Panc1 (cell line): ENCODE results near the gene MLKL. TPM values are rescaled to one million over a fixed set of nuclear protein-coding genes. Genes with fewer than 3 reads are reported as not detected.
"Not testable (repeated sequence)": the region's sequence is repeated elsewhere in the genome, so short reads cannot be mapped to it uniquely, and the experiment has no call there.

ENCODE experiments used
- ATAC-seq: fragments of 200-7000 bp; cut with Tn5 transposase; 2 replicates; pipeline ENCODE4 v1.9.1; 2020; ENCODE audit warnings: mild to moderate bottlenecking, moderate library complexity
- BruUV-seq: library from RNA; stranded (reverse); fragments of 400-500 nt; replicated peaks from 2 replicates; lab custom pipeline; 2021; lab: Mats Ljungman, UMichigan
- CTCF ChIA-PET: fragments of 300-600 bp; sonication (Branson Sonifier 250); formaldehyde crosslinking; loops from one replicate; lab custom pipeline; 2022; ENCODE audit warnings: antibody characterized with exemption; lab: Charles Lee
- POLR2A ChIA-PET: fragments of 300-600 bp; sonication (Branson Sonifier 250); formaldehyde crosslinking; loops from one replicate; lab custom pipeline; 2022; ENCODE audit warnings: antibody characterized with exemption; lab: Charles Lee
- DNase-seq: peaks from one replicate; pipeline ENCODE4 v3.0.0-alpha.2; 2010; ENCODE audit warnings: low read depth, low spot score
- H3K27ac ChIP-seq: 2 replicates; pipeline ENCODE4 v1.5.1; 2011; ENCODE audit warnings: mild to moderate bottlenecking, low read length, inconsistent platforms
- H3K27me3 ChIP-seq: fragments of 200-500 bp; sonication (Bioruptor generic); 2 replicates; pipeline ENCODE4 v1.6.0; 2014; ENCODE audit warnings: low read length, inconsistent platforms; ENCODE audit not compliant: control insufficient read depth, insufficient read depth
- H3K36me3 ChIP-seq: fragments of 200-500 bp; sonication (Bioruptor generic); 2 replicates; pipeline ENCODE4 v1.5.1; 2014; ENCODE audit warnings: inconsistent platforms, mild to moderate bottlenecking, low read length, moderate library complexity; ENCODE audit not compliant: control insufficient read depth, insufficient read depth
- H3K4me1 ChIP-seq: 2 replicates; pipeline ENCODE4 v1.5.1; 2011; ENCODE audit warnings: inconsistent platforms, mild to moderate bottlenecking, low read length, moderate library complexity; ENCODE audit not compliant: control insufficient read depth, insufficient read depth
- H3K4me3 ChIP-seq, 2 experiments: 2 replicates each; pipeline ENCODE4 v1.5.1; 2011 to 2012; ENCODE audit warnings: low read depth in 2 of 2, low read length in 2 of 2, mild to moderate bottlenecking in 2 of 2, inconsistent platforms in 1 of 2, moderate library complexity in 1 of 2
- H3K9me3 ChIP-seq: fragments of 200-500 bp; sonication (Bioruptor generic); 2 replicates; pipeline ENCODE4 v1.5.1; 2014; ENCODE audit warnings: low read depth, mild to moderate bottlenecking, inconsistent platforms, low read length, moderate library complexity; ENCODE audit not compliant: control insufficient read depth, insufficient read depth
- POLR2AphosphoS5 ChIP-seq: IDR thresholded peaks from 2 replicates; pipeline ENCODE4 v1.6.1; 2012; ENCODE audit warnings: mild to moderate bottlenecking, low read depth, low read length, moderate library complexity
- REST ChIP-seq, 2 experiments: IDR thresholded peaks; 2 replicates each; pipeline ENCODE4 v1.6.1; 2011 to 2012; ENCODE audit warnings: low read depth in 2 of 2, control low read depth in 1 of 2, low read length in 1 of 2, mild to moderate bottlenecking in 1 of 2, moderate library complexity in 1 of 2; ENCODE audit not compliant: insufficient read depth in 1 of 2
- SIN3A ChIP-seq: IDR thresholded peaks from 2 replicates; pipeline ENCODE4 v1.6.1; 2012; ENCODE audit warnings: low read depth, mild to moderate bottlenecking, low read length, moderate library complexity, borderline replicate concordance; ENCODE audit not compliant: insufficient read depth
- TCF7L2 ChIP-seq: IDR thresholded peaks from 2 replicates; pipeline ENCODE4 v1.6.1; 2011; ENCODE audit warnings: mild to moderate bottlenecking, low read depth, low read length, inconsistent platforms
- in situ Hi-C: cut with HindIII; loops from 2 replicates; pipeline ENCODE4 v1.10.0; 2016; ENCODE audit warnings: low sequenced_read_pairs, low pct_unique_long_range_greater_than_20kb
- intact Hi-C: fragments of 100-400 bp; cut with micrococcal nuclease; formaldehyde crosslinking; loops from one replicate; pipeline ENCODE4 v1.10.0; 2022; ENCODE audit not compliant: unreplicated experiment
- total RNA-seq: library from RNA; stranded (reverse); gene quantifications from one replicate; pipeline ENCODE4 v1.2.1, GENCODE V29; 2021; ENCODE audit not compliant: unreplicated experiment
- TF ChIP-seq, protein P1 (sequence below): fragments of 450-650 bp; IDR thresholded peaks from 2 replicates; pipeline ENCODE4 v1.5.1; 2017; ENCODE audit warnings: mild to moderate bottlenecking

The MLKL gene
- total RNA-seq, 1 experiment from 2014 or later = 4.8 TPM

- no TSS peak for BruUV-seq
- intact Hi-C loops = no loop called here
- no peak for ATAC-seq
Observed at GRCh38 chr16:74654536-74655050, 46.1 kb downstream of the MLKL start.

GRCh38 chr16:74652883-74653282 lies 47.8 kb downstream of the MLKL start:
- H3K4me1 ChIP-seq, BruUV-seq, intact Hi-C loops, H3K9me3 ChIP-seq, DNase-seq, CTCF ChIA-PET, H3K27me3 ChIP-seq, H3K27ac ChIP-seq, POLR2A ChIA-PET, H3K4me3 ChIP-seq, in situ Hi-C loops, ATAC-seq: not testable (repeated sequence)
- H3K36me3 ChIP-seq = peaks cover 28% of the 10 kb centered on the region; the same call in 1 of the 2 replicates

More at GRCh38 chr16:74654536-74655050, 46.1 kb downstream of the MLKL start:
- H3K4me3 ChIP-seq = no peak overlapping the region
- TF ChIP-seq, protein P1, sequence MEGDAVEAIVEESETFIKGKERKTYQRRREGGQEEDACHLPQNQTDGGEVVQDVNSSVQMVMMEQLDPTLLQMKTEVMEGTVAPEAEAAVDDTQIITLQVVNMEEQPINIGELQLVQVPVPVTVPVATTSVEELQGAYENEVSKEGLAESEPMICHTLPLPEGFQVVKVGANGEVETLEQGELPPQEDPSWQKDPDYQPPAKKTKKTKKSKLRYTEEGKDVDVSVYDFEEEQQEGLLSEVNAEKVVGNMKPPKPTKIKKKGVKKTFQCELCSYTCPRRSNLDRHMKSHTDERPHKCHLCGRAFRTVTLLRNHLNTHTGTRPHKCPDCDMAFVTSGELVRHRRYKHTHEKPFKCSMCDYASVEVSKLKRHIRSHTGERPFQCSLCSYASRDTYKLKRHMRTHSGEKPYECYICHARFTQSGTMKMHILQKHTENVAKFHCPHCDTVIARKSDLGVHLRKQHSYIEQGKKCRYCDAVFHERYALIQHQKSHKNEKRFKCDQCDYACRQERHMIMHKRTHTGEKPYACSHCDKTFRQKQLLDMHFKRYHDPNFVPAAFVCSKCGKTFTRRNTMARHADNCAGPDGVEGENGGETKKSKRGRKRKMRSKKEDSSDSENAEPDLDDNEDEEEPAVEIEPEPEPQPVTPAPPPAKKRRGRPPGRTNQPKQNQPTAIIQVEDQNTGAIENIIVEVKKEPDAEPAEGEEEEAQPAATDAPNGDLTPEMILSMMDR = no peak
- TF ChIP-seq POLR2AphosphoS5 = no peak
- TF ChIP-seq REST (IDR thresholded peaks at IDR 0.05; ENCODE audit: insufficient read depth in 1 of 2, low read depth in 2 of 2, low read length in 1 of 2) = no peak
- no peak for TF ChIP-seq TCF7L2
- TF ChIP-seq SIN3A = no peak
- H3K9me3 ChIP-seq = no peaks in the 10 kb centered on the region
- ChIA-PET CTCF (no interaction called here), POLR2A (interaction anchor here (0.6 kb wide), 1 partner anchor 43 kb away, joined by 6 read pairs; no protein-coding TSS in a partner anchor)
- DNase-seq = no peak
- no peaks in the 10 kb centered on the region for H3K27me3 ChIP-seq
- no peak overlapping the region for H3K27ac ChIP-seq
- in situ Hi-C loops = no loop called here
- peaks cover 28% of the 10 kb centered on the region for H3K36me3 ChIP-seq
- H3K4me1 ChIP-seq = no peaks in the 10 kb centered on the region

DNA sequence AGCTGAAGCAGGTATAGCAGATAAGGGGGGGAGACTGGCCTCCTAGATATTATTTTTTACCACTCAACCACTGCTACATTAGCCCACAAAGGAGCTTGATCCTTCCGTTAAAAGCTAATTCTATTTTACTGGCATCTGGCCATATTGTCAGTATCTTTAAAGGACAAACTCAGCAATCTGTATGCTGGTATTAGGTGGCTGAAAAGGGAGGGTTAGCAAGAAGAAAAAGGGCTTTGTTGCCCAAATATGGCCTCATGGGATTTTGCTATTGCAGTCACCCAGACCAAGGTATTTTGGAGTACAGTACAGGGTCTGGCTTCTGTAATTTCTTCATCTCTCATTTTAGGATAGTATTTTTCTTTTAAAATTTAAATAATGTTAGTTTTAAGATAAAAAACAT lies 48.4 kb downstream of the MLKL start:
- no peaks in the 10 kb centered on the region for H3K27me3 ChIP-seq
- H3K4me1 ChIP-seq = no peaks in the 10 kb centered on the region
- H3K4me3 ChIP-seq = no peak overlapping the region
- intact Hi-C loops = no loop called here
- ChIA-PET CTCF (no interaction called here), POLR2A (no interaction called here)
- DNase-seq (no peak), ATAC-seq (no peak)
- no TSS peak for BruUV-seq
- H3K27ac ChIP-seq = no peak overlapping the region
- TF ChIP-seq SIN3A (no peak), POLR2AphosphoS5 (no peak), REST (IDR thresholded peaks at IDR 0.05; ENCODE audit: insufficient read depth in 1 of 2, low read depth in 2 of 2, low read length in 1 of 2) (no peak), TCF7L2 (no peak)
- TF ChIP-seq, protein P1 = no peak
- peaks cover 25% of the 10 kb centered on the region; the same call in 1 of the 2 replicates for H3K36me3 ChIP-seq
- H3K9me3 ChIP-seq = no peaks in the 10 kb centered on the region
- in situ Hi-C loops = no loop called here
